Measurements from ENCODE around the gene ACADSB.

DNA sequence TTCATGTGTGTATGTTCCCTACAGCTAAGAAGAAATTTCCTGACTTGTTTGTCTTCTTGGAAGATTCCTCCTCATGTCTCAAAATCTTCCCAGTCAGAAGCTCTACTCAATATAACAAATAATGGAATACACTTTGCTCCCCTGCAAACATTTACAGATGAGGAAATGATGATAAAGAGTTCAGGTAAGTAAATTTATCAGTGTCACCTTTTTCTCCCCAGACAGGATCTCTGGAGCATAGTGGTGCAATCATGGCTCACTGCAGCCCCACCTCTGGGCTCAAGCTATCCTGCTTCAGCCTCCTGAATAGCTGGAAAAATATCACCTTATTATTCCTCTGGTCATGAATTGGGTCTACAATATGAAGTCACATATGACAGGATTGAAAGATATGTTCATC lies 25.5 kb downstream of the ACADSB start:
- TF ChIP-seq, protein P1, sequence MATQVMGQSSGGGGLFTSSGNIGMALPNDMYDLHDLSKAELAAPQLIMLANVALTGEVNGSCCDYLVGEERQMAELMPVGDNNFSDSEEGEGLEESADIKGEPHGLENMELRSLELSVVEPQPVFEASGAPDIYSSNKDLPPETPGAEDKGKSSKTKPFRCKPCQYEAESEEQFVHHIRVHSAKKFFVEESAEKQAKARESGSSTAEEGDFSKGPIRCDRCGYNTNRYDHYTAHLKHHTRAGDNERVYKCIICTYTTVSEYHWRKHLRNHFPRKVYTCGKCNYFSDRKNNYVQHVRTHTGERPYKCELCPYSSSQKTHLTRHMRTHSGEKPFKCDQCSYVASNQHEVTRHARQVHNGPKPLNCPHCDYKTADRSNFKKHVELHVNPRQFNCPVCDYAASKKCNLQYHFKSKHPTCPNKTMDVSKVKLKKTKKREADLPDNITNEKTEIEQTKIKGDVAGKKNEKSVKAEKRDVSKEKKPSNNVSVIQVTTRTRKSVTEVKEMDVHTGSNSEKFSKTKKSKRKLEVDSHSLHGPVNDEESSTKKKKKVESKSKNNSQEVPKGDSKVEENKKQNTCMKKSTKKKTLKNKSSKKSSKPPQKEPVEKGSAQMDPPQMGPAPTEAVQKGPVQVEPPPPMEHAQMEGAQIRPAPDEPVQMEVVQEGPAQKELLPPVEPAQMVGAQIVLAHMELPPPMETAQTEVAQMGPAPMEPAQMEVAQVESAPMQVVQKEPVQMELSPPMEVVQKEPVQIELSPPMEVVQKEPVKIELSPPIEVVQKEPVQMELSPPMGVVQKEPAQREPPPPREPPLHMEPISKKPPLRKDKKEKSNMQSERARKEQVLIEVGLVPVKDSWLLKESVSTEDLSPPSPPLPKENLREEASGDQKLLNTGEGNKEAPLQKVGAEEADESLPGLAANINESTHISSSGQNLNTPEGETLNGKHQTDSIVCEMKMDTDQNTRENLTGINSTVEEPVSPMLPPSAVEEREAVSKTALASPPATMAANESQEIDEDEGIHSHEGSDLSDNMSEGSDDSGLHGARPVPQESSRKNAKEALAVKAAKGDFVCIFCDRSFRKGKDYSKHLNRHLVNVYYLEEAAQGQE (IDR thresholded peaks at IDR 0.05; ENCODE audit: borderline replicate concordance), result no peak
- no peak for TF ChIP-seq CTCF (IDR thresholded peaks at IDR 0.05; ENCODE audit: poor library complexity, severe bottlenecking)
- TF ChIP-seq POLR2AphosphoS5 (IDR thresholded peaks at IDR 0.05), result no peak
- TF ChIP-seq EZH2 (IDR thresholded peaks at IDR 0.05; ENCODE audit: borderline replicate concordance, insufficient read depth, low read length, poor library complexity, severe bottlenecking), result no peak
